ENCODE measurements around the gene URB2.

The URB2 gene

GRCh38 chr1:229627003-229627402 is 956 bp downstream of the URB2 start:
- Histone ChIP-seq H3K27ac (ENCODE audit: low read length) (peak overlapping the region; percentile 54; the same call in 1 of the 2 replicates), H3K27me3 (replicated peaks; ENCODE audit: insufficient read depth, low read length) (no peaks in the 10 kb centered on the region), H3K4me3 (ENCODE audit: low read length) (peak overlapping the region; percentile 79), H3K9me2 (replicated peaks; ENCODE audit: insufficient read depth, low read length) (no peaks in the 10 kb centered on the region), H3K36me3 (replicated peaks; ENCODE audit: insufficient read depth, low read length) (peaks cover 5% of the 10 kb centered on the region; the same call in 1 of the 2 replicates), H3K9ac (ENCODE audit: low read length) (peak overlapping the region; percentile 87), H4K20me1 (ENCODE audit: insufficient read depth, low read length) (peaks cover 30% of the 10 kb centered on the region), H2AFZ (ENCODE audit: low read length) (peak overlapping the region; percentile 96; the same call in 1 of the 2 replicates), H3K4me1 (ENCODE audit: low read length) (peaks cover 21% of the 10 kb centered on the region), H3F3A (ENCODE audit: insufficient read depth, low read length) (peaks cover 17% of the 10 kb centered on the region), H3K79me2 (ENCODE audit: low read length) (peaks cover 92% of the 10 kb centered on the region), H3K9me3 (replicated peaks; ENCODE audit: insufficient read depth, low read length) (no peaks in the 10 kb centered on the region), H3K4me2 (ENCODE audit: low read depth, low read length) (peak overlapping the region; percentile 87)
- TF ChIP-seq EZH2 (optimal IDR thresholded peaks at IDR 0.05; ENCODE audit: low read depth, low read length) = no peak
- TF ChIP-seq EZH2phosphoT487 (IDR thresholded peaks at IDR 0.05; ENCODE audit: low read length) = no peak
- TF ChIP-seq, protein P1, sequence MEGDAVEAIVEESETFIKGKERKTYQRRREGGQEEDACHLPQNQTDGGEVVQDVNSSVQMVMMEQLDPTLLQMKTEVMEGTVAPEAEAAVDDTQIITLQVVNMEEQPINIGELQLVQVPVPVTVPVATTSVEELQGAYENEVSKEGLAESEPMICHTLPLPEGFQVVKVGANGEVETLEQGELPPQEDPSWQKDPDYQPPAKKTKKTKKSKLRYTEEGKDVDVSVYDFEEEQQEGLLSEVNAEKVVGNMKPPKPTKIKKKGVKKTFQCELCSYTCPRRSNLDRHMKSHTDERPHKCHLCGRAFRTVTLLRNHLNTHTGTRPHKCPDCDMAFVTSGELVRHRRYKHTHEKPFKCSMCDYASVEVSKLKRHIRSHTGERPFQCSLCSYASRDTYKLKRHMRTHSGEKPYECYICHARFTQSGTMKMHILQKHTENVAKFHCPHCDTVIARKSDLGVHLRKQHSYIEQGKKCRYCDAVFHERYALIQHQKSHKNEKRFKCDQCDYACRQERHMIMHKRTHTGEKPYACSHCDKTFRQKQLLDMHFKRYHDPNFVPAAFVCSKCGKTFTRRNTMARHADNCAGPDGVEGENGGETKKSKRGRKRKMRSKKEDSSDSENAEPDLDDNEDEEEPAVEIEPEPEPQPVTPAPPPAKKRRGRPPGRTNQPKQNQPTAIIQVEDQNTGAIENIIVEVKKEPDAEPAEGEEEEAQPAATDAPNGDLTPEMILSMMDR (IDR thresholded peaks at IDR 0.05; ENCODE audit: low read length) = no peak
- DNase-seq = no peak

- Histone ChIP-seq H3K9ac (ENCODE audit: low read length) (no peak overlapping the region), H4K20me1 (ENCODE audit: insufficient read depth, low read length) (peaks cover 22% of the 10 kb centered on the region), H3F3A (ENCODE audit: insufficient read depth, low read length) (peaks cover 17% of the 10 kb centered on the region), H3K4me3 (ENCODE audit: low read length) (no peak overlapping the region), H3K79me2 (ENCODE audit: low read length) (peaks cover 88% of the 10 kb centered on the region), H3K27me3 (replicated peaks; ENCODE audit: insufficient read depth, low read length) (no peaks in the 10 kb centered on the region), H3K4me1 (ENCODE audit: low read length) (peaks cover 13% of the 10 kb centered on the region), H2AFZ (ENCODE audit: low read length) (no peak overlapping the region), H3K27ac (ENCODE audit: low read length) (no peak overlapping the region), H3K4me2 (ENCODE audit: low read depth, low read length) (no peak overlapping the region), H3K9me3 (replicated peaks; ENCODE audit: insufficient read depth, low read length) (no peaks in the 10 kb centered on the region), H3K9me2 (replicated peaks; ENCODE audit: insufficient read depth, low read length) (no peaks in the 10 kb centered on the region), H3K36me3 (replicated peaks; ENCODE audit: insufficient read depth, low read length) (peaks cover 5% of the 10 kb centered on the region)
- TF ChIP-seq, protein P1 (IDR thresholded peaks at IDR 0.05; ENCODE audit: low read length) = no peak
- no peak for TF ChIP-seq EZH2 (optimal IDR thresholded peaks at IDR 0.05; ENCODE audit: low read depth, low read length)
- TF ChIP-seq EZH2phosphoT487 (IDR thresholded peaks at IDR 0.05; ENCODE audit: low read length) = no peak
- DNase-seq = no peak
These were observed 3.2 kb downstream of the URB2 start for GRCh38 chr1:229629261-229629660.

DNA sequence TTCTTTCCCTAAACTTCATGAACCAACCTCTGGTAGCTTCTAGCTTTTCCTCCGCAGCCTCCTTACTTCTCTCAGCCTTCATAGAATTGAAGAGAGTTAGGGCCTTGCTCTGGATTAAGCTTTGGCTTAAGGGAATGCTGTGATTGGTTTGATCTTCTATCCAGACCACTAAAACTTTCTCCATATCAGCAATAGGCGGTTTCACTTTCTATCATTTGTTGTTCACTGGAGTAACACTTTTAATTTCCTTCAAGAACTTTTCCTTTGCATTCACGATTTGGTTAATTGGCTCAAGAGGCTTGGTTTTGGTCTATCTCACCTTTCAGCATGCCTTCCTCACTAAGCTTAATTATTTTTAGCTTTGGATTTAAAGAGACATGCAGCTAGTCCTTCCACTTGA is 5.1 kb downstream of the URB2 start:
- no peak for TF ChIP-seq EZH2 (optimal IDR thresholded peaks at IDR 0.05; ENCODE audit: low read depth, low read length)
- TF ChIP-seq, protein P1 (IDR thresholded peaks at IDR 0.05; ENCODE audit: low read length) = no peak
- TF ChIP-seq EZH2phosphoT487 (IDR thresholded peaks at IDR 0.05; ENCODE audit: low read length) = no peak
- H3K4me3 ChIP-seq (ENCODE audit: low read length) = no peak overlapping the region
- H3K27ac ChIP-seq (ENCODE audit: low read length) = no peak overlapping the region
- H3K9ac ChIP-seq (ENCODE audit: low read length) = no peak overlapping the region
- peaks cover 7% of the 10 kb centered on the region; the same call in 1 of the 2 replicates for H3K4me1 ChIP-seq (ENCODE audit: low read length)
- DNase-seq = no peak
- no peaks in the 10 kb centered on the region for H3K9me2 ChIP-seq (replicated peaks; ENCODE audit: insufficient read depth, low read length)
- H3K79me2 ChIP-seq (ENCODE audit: low read length) = peaks cover 92% of the 10 kb centered on the region
- H3F3A ChIP-seq (ENCODE audit: insufficient read depth, low read length) = peaks cover 6% of the 10 kb centered on the region; the same call in 1 of the 2 replicates
- H4K20me1 ChIP-seq (ENCODE audit: insufficient read depth, low read length) = peaks cover 17% of the 10 kb centered on the region
- no peak overlapping the region for H3K4me2 ChIP-seq (ENCODE audit: low read depth, low read length)
- peaks cover 19% of the 10 kb centered on the region for H3K36me3 ChIP-seq (replicated peaks; ENCODE audit: insufficient read depth, low read length)
- H3K9me3 ChIP-seq (replicated peaks; ENCODE audit: insufficient read depth, low read length) = no peaks in the 10 kb centered on the region
- no peak overlapping the region for H2AFZ ChIP-seq (ENCODE audit: low read length)
- no peaks in the 10 kb centered on the region for H3K27me3 ChIP-seq (replicated peaks; ENCODE audit: insufficient read depth, low read length)

Data from MM.1S (cell line).